H1 (cell line): ENCODE results near the gene TP53BP2. TPM values are rescaled to one million over a fixed set of nuclear protein-coding genes. Genes with fewer than 3 reads are reported as not detected.

Source experiments
- CTCF ChIA-PET: fragments of 300-600 bp; sonication (Branson Sonifier 250); formaldehyde crosslinking; loops from one replicate; lab custom pipeline; 2021; ENCODE audit not compliant: partially characterized antibody; lab: Charles Lee
- POLR2A ChIA-PET: fragments of 300-600 bp; sonication (Branson Sonifier 250); formaldehyde crosslinking; loops from one replicate; lab custom pipeline; 2021; ENCODE audit warnings: inconsistent platforms; ENCODE audit not compliant: partially characterized antibody; lab: Charles Lee
- DNase-seq, 2 experiments: peaks; one replicate each; pipeline versions ENCODE4 v3.0.0 to v3.0.0-alpha.2; 2010 to 2022; ENCODE audit warnings: low spot score in 2 of 2, low read depth in 1 of 2, mixed read lengths in 1 of 2
- FAIRE-seq: peaks from 2 replicates; lab custom pipeline; 2011; peaks lifted over from hg19 to GRCh38; lab: Jason Lieb, UNC
- H2AFZ ChIP-seq: 2 replicates; pipeline ENCODE4 v1.8.1; 2012; ENCODE audit warnings: low read length, inconsistent platforms
- H2AK5ac ChIP-seq: 2 replicates; pipeline ENCODE4 v1.6.1; 2013; ENCODE audit warnings: low read depth, low read length
- H2BK120ac ChIP-seq: replicated peaks from 2 replicates; pipeline ENCODE3; 2013; ENCODE audit warnings: low read depth, low read length, inconsistent platforms
- H2BK12ac ChIP-seq: 2 replicates; pipeline ENCODE4 v1.6.1; 2013; ENCODE audit warnings: low read depth, low read length
- H2BK15ac ChIP-seq: 2 replicates; pipeline ENCODE4 v1.6.1; 2013; ENCODE audit warnings: low read length
- H2BK20ac ChIP-seq: 2 replicates; pipeline ENCODE4 v1.6.1; 2013; ENCODE audit warnings: low read length
- H2BK5ac ChIP-seq: 2 replicates; pipeline ENCODE4 v1.6.1; 2013; ENCODE audit warnings: low read depth, low read length
- H3K14ac ChIP-seq: 2 replicates; pipeline ENCODE4 v1.6.1; 2013; ENCODE audit warnings: inconsistent platforms; ENCODE audit not compliant: insufficient read length
- H3K18ac ChIP-seq: 2 replicates; pipeline ENCODE4 v1.6.1; 2013; ENCODE audit warnings: low read length; ENCODE audit errors: extremely low read depth
- H3K23ac ChIP-seq: 2 replicates; pipeline ENCODE4 v1.6.1; 2013; ENCODE audit warnings: inconsistent platforms; ENCODE audit not compliant: insufficient read length
- H3K23me2 ChIP-seq: 2 replicates; pipeline ENCODE4 v1.6.1; 2013; ENCODE audit warnings: low read depth, low read length
- H3K27ac ChIP-seq: 2 replicates; pipeline ENCODE4 v1.6.1; 2011; ENCODE audit warnings: low read depth, low read length, inconsistent platforms
- H3K27me3 ChIP-seq, 4 experiments: replicated peaks in 1 of 4; 1 replicate in 1 of 4; 2 replicates in 3 of 4; pipeline versions ENCODE4 v1.6.1 to v1.8.1; 2011 to 2013; ENCODE audit warnings: low read length in 3 of 4, mild to moderate bottlenecking in 3 of 4, inconsistent platforms in 2 of 4, mixed read lengths in 2 of 4, moderate library complexity in 1 of 4; ENCODE audit not compliant: control insufficient read depth in 3 of 4, insufficient read depth in 3 of 4; ENCODE audit errors: extremely low read depth in 1 of 4
- H3K36me3 ChIP-seq, 4 experiments: 2 replicates each; pipeline versions ENCODE4 v1.6.1 to v1.8.1; 2011 to 2013; ENCODE audit warnings: mild to moderate bottlenecking in 4 of 4, low read length in 3 of 4, moderate library complexity in 2 of 4, control low read depth in 1 of 4, inconsistent platforms in 1 of 4; ENCODE audit not compliant: insufficient read depth in 4 of 4, control insufficient read depth in 2 of 4
- H3K4ac ChIP-seq: replicated peaks from 2 replicates; pipeline ENCODE3; 2013; ENCODE audit warnings: low read length, low read depth, mixed read lengths, inconsistent platforms; ENCODE audit not compliant: insufficient read length
- H3K4me1 ChIP-seq, 4 experiments: replicated peaks in 1 of 4; 1 replicate in 1 of 4; 2 replicates in 3 of 4; pipeline versions ENCODE4 v1.6.1 to v1.8.1; 2011 to 2013; ENCODE audit warnings: low read length in 3 of 4, inconsistent platforms in 2 of 4, mixed read lengths in 1 of 4; ENCODE audit not compliant: insufficient read depth in 4 of 4, control insufficient read depth in 3 of 4
- H3K4me2 ChIP-seq, 2 experiments: 2 replicates each; pipeline versions ENCODE4 v1.6.1 to v1.8.1; 2011 to 2013; ENCODE audit warnings: low read depth in 2 of 2, low read length in 2 of 2, control low read depth in 1 of 2, inconsistent platforms in 1 of 2, mild to moderate bottlenecking in 1 of 2; ENCODE audit not compliant: insufficient read depth in 1 of 2
- H3K4me3 ChIP-seq, 4 experiments: fragments of 200-600, 300-600 bp in 1 of 4; sonication (generic), shearing (Covaris generic), sonication (Bioruptor Twin) in 1 of 4; 2 replicates each; pipeline versions ENCODE4 v1.5.1 to v1.8.1; 2011 to 2016; ENCODE audit warnings: low read length in 4 of 4, low read depth in 3 of 4, control low read depth in 2 of 4, inconsistent platforms in 2 of 4, mild to moderate bottlenecking in 2 of 4, mixed read lengths in 1 of 4, moderate library complexity in 1 of 4; ENCODE audit not compliant: insufficient read depth in 2 of 4; ENCODE audit errors: extremely low read depth in 1 of 4
- H3K56ac ChIP-seq: replicated peaks from 2 replicates; pipeline ENCODE3; 2013; ENCODE audit warnings: low read depth, mild to moderate bottlenecking, mixed read lengths, low read length, inconsistent platforms; ENCODE audit not compliant: insufficient read length
- H3K79me1 ChIP-seq: 2 replicates; pipeline ENCODE4 v1.6.1; 2013; ENCODE audit warnings: low read depth, low read length, control low read depth
- H3K79me2 ChIP-seq, 2 experiments: 2 replicates each; pipeline versions ENCODE4 v1.6.1 to v1.8.1; 2012 to 2013; ENCODE audit warnings: low read length in 2 of 2, mild to moderate bottlenecking in 2 of 2, inconsistent platforms in 1 of 2; ENCODE audit not compliant: insufficient read depth in 2 of 2, control insufficient read depth in 1 of 2
- H3K9ac ChIP-seq, 4 experiments: replicated peaks in 1 of 4; 1 replicate in 1 of 4; 2 replicates in 3 of 4; pipeline versions ENCODE4 v1.6.1 to v1.8.1; 2011 to 2013; ENCODE audit warnings: low read depth in 3 of 4, low read length in 3 of 4, control low read depth in 2 of 4, mild to moderate bottlenecking in 2 of 4, moderate library complexity in 2 of 4, inconsistent platforms in 1 of 4; ENCODE audit errors: extremely low read depth in 1 of 4
- H3K9me3 ChIP-seq, 2 experiments: 2 replicates each; pipeline versions ENCODE4 v1.6.1 to v1.8.1; 2012 to 2013; ENCODE audit warnings: mild to moderate bottlenecking in 2 of 2, moderate library complexity in 2 of 2, control low read depth in 1 of 2, inconsistent platforms in 1 of 2, low read depth in 1 of 2, low read length in 1 of 2, mixed read lengths in 1 of 2; ENCODE audit not compliant: insufficient read depth in 2 of 2
- H4K20me1 ChIP-seq, 2 experiments: replicated peaks in 1 of 2; 2 replicates each; pipeline versions ENCODE3 to v1.8.1; 2011 to 2013; ENCODE audit warnings: inconsistent platforms in 2 of 2, low read length in 2 of 2, mild to moderate bottlenecking in 1 of 2; ENCODE audit not compliant: insufficient read depth in 2 of 2, control insufficient read depth in 1 of 2
- H4K5ac ChIP-seq: 2 replicates; pipeline ENCODE4 v1.6.1; 2013; ENCODE audit warnings: low read length, low read depth, mixed read lengths, inconsistent platforms; ENCODE audit not compliant: insufficient read length
- H4K8ac ChIP-seq: 2 replicates; pipeline ENCODE4 v1.8.0; 2013; ENCODE audit warnings: mild to moderate bottlenecking, moderate library complexity, low read length, inconsistent platforms; ENCODE audit not compliant: insufficient read depth; ENCODE audit errors: extremely low read depth
- H4K91ac ChIP-seq: replicated peaks from 2 replicates; pipeline ENCODE3; 2013; ENCODE audit warnings: low read length, mixed read lengths, inconsistent platforms; ENCODE audit not compliant: insufficient read length
- ASH2L ChIP-seq: fragments of 200-600, 300-600 bp; sonication (generic); IDR thresholded peaks from one replicate; pipeline ENCODE4 v1.7.1; 2017; ENCODE audit warnings: low read length
- ATF3 ChIP-seq: IDR thresholded peaks from 2 replicates; pipeline ENCODE4 v1.6.1; 2011; ENCODE audit warnings: low read depth, mild to moderate bottlenecking, low read length; ENCODE audit not compliant: insufficient read depth
- BRCA1 ChIP-seq: IDR thresholded peaks from 2 replicates; pipeline ENCODE4 v1.6.1; 2012; ENCODE audit warnings: low read depth, low read length, improper control_type of control experiment
- CBX8 ChIP-seq: fragments of 300-800, 300-1000 bp; sonication (generic); IDR thresholded peaks from 2 replicates; pipeline ENCODE4 v1.7.1; 2016; ENCODE audit warnings: low read depth, low read length, borderline replicate concordance
- CEBPB ChIP-seq: IDR thresholded peaks from 2 replicates; pipeline ENCODE4 v1.6.1; 2012; ENCODE audit warnings: low read depth, low read length
- EGR1 ChIP-seq: IDR thresholded peaks from 2 replicates; pipeline ENCODE4 v1.6.1; 2011; ENCODE audit warnings: low read depth, low read length, borderline replicate concordance
- FOSL1 ChIP-seq: IDR thresholded peaks from 2 replicates; pipeline ENCODE4 v1.6.1; 2011; ENCODE audit warnings: mild to moderate bottlenecking, low read depth, low read length, moderate library complexity; ENCODE audit not compliant: insufficient read depth
- MAFK ChIP-seq: IDR thresholded peaks from 2 replicates; pipeline ENCODE4 v1.6.1; 2012; ENCODE audit warnings: low read depth, mild to moderate bottlenecking, improper control_type of control experiment, low read length
- NRF1 ChIP-seq: IDR thresholded peaks from 2 replicates; pipeline ENCODE4 v1.6.1; 2011; ENCODE audit warnings: mild to moderate bottlenecking, low read depth, low read length, improper control_type of control experiment
- POU5F1 ChIP-seq: IDR thresholded peaks from 2 replicates; pipeline ENCODE4 v1.6.1; 2011; ENCODE audit warnings: low read depth, mild to moderate bottlenecking, low read length, moderate library complexity
- SUZ12 ChIP-seq: fragments of 200-600 bp; sonication (generic); IDR thresholded peaks from 2 replicates; pipeline ENCODE4 v1.6.1; 2012; ENCODE audit warnings: mild to moderate bottlenecking, inconsistent platforms, low read length, moderate library complexity, mixed read lengths
- TEAD4 ChIP-seq: IDR thresholded peaks from 2 replicates; pipeline ENCODE4 v1.6.1; 2012; ENCODE audit warnings: low read depth, low read length, inconsistent platforms, mixed read lengths
- YY1 ChIP-seq: IDR thresholded peaks from 2 replicates; pipeline ENCODE4 v1.6.1; 2011; ENCODE audit warnings: low read depth, mild to moderate bottlenecking, low read length
- WGBS, 2 experiments: shearing (Covaris generic) in 1 of 2; methylation state at CpG; one replicate each; pipeline versions ENCODE4 v1.1.6 to v1.1.7; 2013 to 2015; ENCODE audit warnings: low lambda C conversion rate in 2 of 2, mixed read lengths in 2 of 2, inconsistent platforms in 1 of 2, low coverage in 1 of 2, missing lambda C conversion rate in 1 of 2; ENCODE audit not compliant: insufficient replicate concordance in 2 of 2, insufficient coverage in 1 of 2, insufficient read length in 1 of 2; ENCODE audit errors: extremely low coverage in 1 of 2, missing lambda C conversion rate in 1 of 2; 5-methylcytosine and 5-hydroxymethylcytosine counted together
- polyA plus RNA-seq, 7 experiments: library from polyadenylated mRNA; depleted of rRNA in 3 of 7; stranded (reverse) in 5 of 7; unstranded in 2 of 7; fragments of >200 nt in 5 of 7; fragments of 200-250 nt in 2 of 7; gene quantifications; 1 replicate in 5 of 7; 2 replicates in 1 of 7; 4 replicates in 1 of 7; pipeline versions ENCODE4 v1.2.1 to v1.2.3, GENCODE V29; 2011 to 2013; ENCODE audit warnings: missing spikeins in 2 of 7, mixed read lengths in 2 of 7
- total RNA-seq: library from RNA; stranded (reverse); fragmentation: NEBNext Ultra II Directional; extraction: Animal tissue kit (Norgen Biotek cat#: 25700); gene quantifications from 2 replicates; pipeline ENCODE4 v1.2.1, GENCODE V29; 2021
- TF ChIP-seq, protein P1 (sequence below): IDR thresholded peaks from 2 replicates; pipeline ENCODE4 v1.6.1; 2011; ENCODE audit warnings: low read length, improper control_type of control experiment

Gene TP53BP2
- total and polyA plus RNA-seq, 2 of the 8 experiments (the other 6 are each of a cell fraction or from before 2014, with no cell fraction given): 18.0 to 38.7 TPM

GRCh38 chr1:223763251-223763650 is 82.5 kb downstream of the TP53BP2 start:
- CTCF ChIA-PET: interaction anchor here (0.6 to 2.0 kb wide), 5 partner anchors 11 to 506 kb away, joined by 3 to 6 read pairs (median 3); no protein-coding TSS in a partner anchor
- Histone ChIP-seq H3K4me2 (no peak overlapping the region), H3K36me3 (no peaks in the 10 kb centered on the region; a peak in 1 of 8 replicates), H2BK12ac (no peak overlapping the region), H4K91ac (no peak overlapping the region), H2AFZ (no peak overlapping the region), H3K79me1 (no peaks in the 10 kb centered on the region), H3K4me1 (no peaks in the 10 kb centered on the region), H4K8ac (no peak overlapping the region), H3K27ac (no peak overlapping the region), H3K27me3 (no peaks in the 10 kb centered on the region), H3K4me3 (no peak overlapping the region), H2BK5ac (no peak overlapping the region), H3K4ac (no peak overlapping the region), H2AK5ac (no peak overlapping the region), H3K18ac (no peak overlapping the region), H3K56ac (no peak overlapping the region), H2BK120ac (no peak overlapping the region), H3K14ac (no peak overlapping the region), H3K9me3 (no peaks in the 10 kb centered on the region), H4K5ac (no peak overlapping the region), H2BK20ac (no peak overlapping the region), H4K20me1 (no peaks in the 10 kb centered on the region), H3K9ac (no peak overlapping the region), H3K23ac (no peak overlapping the region), H3K23me2 (no peaks in the 10 kb centered on the region), H3K79me2 (no peaks in the 10 kb centered on the region), H2BK15ac (no peak overlapping the region)
- FAIRE-seq (no peak), DNase-seq (no peak)
- POLR2A ChIA-PET: interaction anchor here (0.6 kb wide), 1 partner anchor 35 kb away, joined by 3 read pairs; no protein-coding TSS in a partner anchor
- 79% methylated on average over 5 of the region's 5 CpGs; no CpG with 5 or more reads in 1 of the 2 experiments for WGBS, 2 experiments
- no peak for TF ChIP-seq TEAD4
- TF ChIP-seq, protein P1, sequence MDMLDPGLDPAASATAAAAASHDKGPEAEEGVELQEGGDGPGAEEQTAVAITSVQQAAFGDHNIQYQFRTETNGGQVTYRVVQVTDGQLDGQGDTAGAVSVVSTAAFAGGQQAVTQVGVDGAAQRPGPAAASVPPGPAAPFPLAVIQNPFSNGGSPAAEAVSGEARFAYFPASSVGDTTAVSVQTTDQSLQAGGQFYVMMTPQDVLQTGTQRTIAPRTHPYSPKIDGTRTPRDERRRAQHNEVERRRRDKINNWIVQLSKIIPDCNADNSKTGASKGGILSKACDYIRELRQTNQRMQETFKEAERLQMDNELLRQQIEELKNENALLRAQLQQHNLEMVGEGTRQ: no peak
- no peak for TF ChIP-seq NRF1
- TF ChIP-seq FOSL1: no peak
- TF ChIP-seq SUZ12: no peak
- TF ChIP-seq MAFK: no peak
- TF ChIP-seq ASH2L: no peak
- TF ChIP-seq ATF3: no peak
- TF ChIP-seq EGR1: no peak
- no peak for TF ChIP-seq POU5F1
- TF ChIP-seq YY1: no peak
- TF ChIP-seq CBX8: no peak
- TF ChIP-seq BRCA1: no peak
- no peak for TF ChIP-seq CEBPB
